H1 (cell line): ENCODE data around the gene BTNL3. TPM values are rescaled to one million over a fixed set of nuclear protein-coding genes. Genes with fewer than 3 reads are reported as not detected.

Experiments
- CTCF ChIA-PET: fragments of 300-600 bp; sonication (Branson Sonifier 250); formaldehyde crosslinking; loops from one replicate; lab custom pipeline; 2021; ENCODE audit not compliant: partially characterized antibody; lab: Charles Lee
- POLR2A ChIA-PET: fragments of 300-600 bp; sonication (Branson Sonifier 250); formaldehyde crosslinking; loops from one replicate; lab custom pipeline; 2021; ENCODE audit warnings: inconsistent platforms; ENCODE audit not compliant: partially characterized antibody; lab: Charles Lee
- DNase-seq, 2 experiments: peaks; one replicate each; pipeline versions ENCODE4 v3.0.0 to v3.0.0-alpha.2; 2010 to 2022; ENCODE audit warnings: low spot score in 2 of 2, low read depth in 1 of 2, mixed read lengths in 1 of 2
- FAIRE-seq: peaks from 2 replicates; lab custom pipeline; 2011; peaks lifted over from hg19 to GRCh38; lab: Jason Lieb, UNC
- H2AFZ ChIP-seq: 2 replicates; pipeline ENCODE4 v1.8.1; 2012; ENCODE audit warnings: low read length, inconsistent platforms
- H2AK5ac ChIP-seq: 2 replicates; pipeline ENCODE4 v1.6.1; 2013; ENCODE audit warnings: low read depth, low read length
- H2BK120ac ChIP-seq: replicated peaks from 2 replicates; pipeline ENCODE3; 2013; ENCODE audit warnings: low read depth, low read length, inconsistent platforms
- H2BK12ac ChIP-seq: 2 replicates; pipeline ENCODE4 v1.6.1; 2013; ENCODE audit warnings: low read depth, low read length
- H2BK15ac ChIP-seq: 2 replicates; pipeline ENCODE4 v1.6.1; 2013; ENCODE audit warnings: low read length
- H2BK20ac ChIP-seq: 2 replicates; pipeline ENCODE4 v1.6.1; 2013; ENCODE audit warnings: low read length
- H2BK5ac ChIP-seq: 2 replicates; pipeline ENCODE4 v1.6.1; 2013; ENCODE audit warnings: low read depth, low read length
- H3K14ac ChIP-seq: 2 replicates; pipeline ENCODE4 v1.6.1; 2013; ENCODE audit warnings: inconsistent platforms; ENCODE audit not compliant: insufficient read length
- H3K18ac ChIP-seq: 2 replicates; pipeline ENCODE4 v1.6.1; 2013; ENCODE audit warnings: low read length; ENCODE audit errors: extremely low read depth
- H3K23ac ChIP-seq: 2 replicates; pipeline ENCODE4 v1.6.1; 2013; ENCODE audit warnings: inconsistent platforms; ENCODE audit not compliant: insufficient read length
- H3K23me2 ChIP-seq: 2 replicates; pipeline ENCODE4 v1.6.1; 2013; ENCODE audit warnings: low read depth, low read length
- H3K27ac ChIP-seq: 2 replicates; pipeline ENCODE4 v1.6.1; 2011; ENCODE audit warnings: low read depth, low read length, inconsistent platforms
- H3K27me3 ChIP-seq, 4 experiments: replicated peaks in 1 of 4; 1 replicate in 1 of 4; 2 replicates in 3 of 4; pipeline versions ENCODE4 v1.6.1 to v1.8.1; 2011 to 2013; ENCODE audit warnings: low read length in 3 of 4, mild to moderate bottlenecking in 3 of 4, inconsistent platforms in 2 of 4, mixed read lengths in 2 of 4, moderate library complexity in 1 of 4; ENCODE audit not compliant: control insufficient read depth in 3 of 4, insufficient read depth in 3 of 4; ENCODE audit errors: extremely low read depth in 1 of 4
- H3K36me3 ChIP-seq, 4 experiments: 2 replicates each; pipeline versions ENCODE4 v1.6.1 to v1.8.1; 2011 to 2013; ENCODE audit warnings: mild to moderate bottlenecking in 4 of 4, low read length in 3 of 4, moderate library complexity in 2 of 4, control low read depth in 1 of 4, inconsistent platforms in 1 of 4; ENCODE audit not compliant: insufficient read depth in 4 of 4, control insufficient read depth in 2 of 4
- H3K4ac ChIP-seq: replicated peaks from 2 replicates; pipeline ENCODE3; 2013; ENCODE audit warnings: low read length, low read depth, mixed read lengths, inconsistent platforms; ENCODE audit not compliant: insufficient read length
- H3K4me1 ChIP-seq, 4 experiments: replicated peaks in 1 of 4; 1 replicate in 1 of 4; 2 replicates in 3 of 4; pipeline versions ENCODE4 v1.6.1 to v1.8.1; 2011 to 2013; ENCODE audit warnings: low read length in 3 of 4, inconsistent platforms in 2 of 4, mixed read lengths in 1 of 4; ENCODE audit not compliant: insufficient read depth in 4 of 4, control insufficient read depth in 3 of 4
- H3K4me2 ChIP-seq, 2 experiments: 2 replicates each; pipeline versions ENCODE4 v1.6.1 to v1.8.1; 2011 to 2013; ENCODE audit warnings: low read depth in 2 of 2, low read length in 2 of 2, control low read depth in 1 of 2, inconsistent platforms in 1 of 2, mild to moderate bottlenecking in 1 of 2; ENCODE audit not compliant: insufficient read depth in 1 of 2
- H3K4me3 ChIP-seq, 4 experiments: fragments of 200-600, 300-600 bp in 1 of 4; sonication (generic), shearing (Covaris generic), sonication (Bioruptor Twin) in 1 of 4; 2 replicates each; pipeline versions ENCODE4 v1.5.1 to v1.8.1; 2011 to 2016; ENCODE audit warnings: low read length in 4 of 4, low read depth in 3 of 4, control low read depth in 2 of 4, inconsistent platforms in 2 of 4, mild to moderate bottlenecking in 2 of 4, mixed read lengths in 1 of 4, moderate library complexity in 1 of 4; ENCODE audit not compliant: insufficient read depth in 2 of 4; ENCODE audit errors: extremely low read depth in 1 of 4
- H3K56ac ChIP-seq: replicated peaks from 2 replicates; pipeline ENCODE3; 2013; ENCODE audit warnings: low read depth, mild to moderate bottlenecking, mixed read lengths, low read length, inconsistent platforms; ENCODE audit not compliant: insufficient read length
- H3K79me1 ChIP-seq: 2 replicates; pipeline ENCODE4 v1.6.1; 2013; ENCODE audit warnings: low read depth, low read length, control low read depth
- H3K79me2 ChIP-seq, 2 experiments: 2 replicates each; pipeline versions ENCODE4 v1.6.1 to v1.8.1; 2012 to 2013; ENCODE audit warnings: low read length in 2 of 2, mild to moderate bottlenecking in 2 of 2, inconsistent platforms in 1 of 2; ENCODE audit not compliant: insufficient read depth in 2 of 2, control insufficient read depth in 1 of 2
- H3K9ac ChIP-seq, 4 experiments: replicated peaks in 1 of 4; 1 replicate in 1 of 4; 2 replicates in 3 of 4; pipeline versions ENCODE4 v1.6.1 to v1.8.1; 2011 to 2013; ENCODE audit warnings: low read depth in 3 of 4, low read length in 3 of 4, control low read depth in 2 of 4, mild to moderate bottlenecking in 2 of 4, moderate library complexity in 2 of 4, inconsistent platforms in 1 of 4; ENCODE audit errors: extremely low read depth in 1 of 4
- H3K9me3 ChIP-seq, 2 experiments: 2 replicates each; pipeline versions ENCODE4 v1.6.1 to v1.8.1; 2012 to 2013; ENCODE audit warnings: mild to moderate bottlenecking in 2 of 2, moderate library complexity in 2 of 2, control low read depth in 1 of 2, inconsistent platforms in 1 of 2, low read depth in 1 of 2, low read length in 1 of 2, mixed read lengths in 1 of 2; ENCODE audit not compliant: insufficient read depth in 2 of 2
- H4K20me1 ChIP-seq, 2 experiments: replicated peaks in 1 of 2; 2 replicates each; pipeline versions ENCODE3 to v1.8.1; 2011 to 2013; ENCODE audit warnings: inconsistent platforms in 2 of 2, low read length in 2 of 2, mild to moderate bottlenecking in 1 of 2; ENCODE audit not compliant: insufficient read depth in 2 of 2, control insufficient read depth in 1 of 2
- H4K5ac ChIP-seq: 2 replicates; pipeline ENCODE4 v1.6.1; 2013; ENCODE audit warnings: low read length, low read depth, mixed read lengths, inconsistent platforms; ENCODE audit not compliant: insufficient read length
- H4K8ac ChIP-seq: 2 replicates; pipeline ENCODE4 v1.8.0; 2013; ENCODE audit warnings: mild to moderate bottlenecking, moderate library complexity, low read length, inconsistent platforms; ENCODE audit not compliant: insufficient read depth; ENCODE audit errors: extremely low read depth
- H4K91ac ChIP-seq: replicated peaks from 2 replicates; pipeline ENCODE3; 2013; ENCODE audit warnings: low read length, mixed read lengths, inconsistent platforms; ENCODE audit not compliant: insufficient read length
- GTF2F1 ChIP-seq: IDR thresholded peaks from 2 replicates; pipeline ENCODE4 v1.6.1; 2012; ENCODE audit warnings: low read depth, low read length, improper control_type of control experiment, borderline replicate concordance
- HDAC6 ChIP-seq: IDR thresholded peaks from one replicate; pipeline ENCODE4 v1.7.1; 2012; ENCODE audit warnings: low read depth, mild to moderate bottlenecking, inconsistent platforms, low read length, moderate library complexity
- TAF1 ChIP-seq: IDR thresholded peaks from 2 replicates; pipeline ENCODE4 v1.6.1; 2011; ENCODE audit warnings: mild to moderate bottlenecking, low read depth, low read length
- WGBS, 2 experiments: shearing (Covaris generic) in 1 of 2; methylation state at CpG; one replicate each; pipeline versions ENCODE4 v1.1.6 to v1.1.7; 2013 to 2015; ENCODE audit warnings: low lambda C conversion rate in 2 of 2, mixed read lengths in 2 of 2, inconsistent platforms in 1 of 2, low coverage in 1 of 2, missing lambda C conversion rate in 1 of 2; ENCODE audit not compliant: insufficient replicate concordance in 2 of 2, insufficient coverage in 1 of 2, insufficient read length in 1 of 2; ENCODE audit errors: extremely low coverage in 1 of 2, missing lambda C conversion rate in 1 of 2; 5-methylcytosine and 5-hydroxymethylcytosine counted together
- polyA plus RNA-seq, 7 experiments: library from polyadenylated mRNA; depleted of rRNA in 3 of 7; stranded (reverse) in 5 of 7; unstranded in 2 of 7; fragments of >200 nt in 5 of 7; fragments of 200-250 nt in 2 of 7; gene quantifications; 1 replicate in 5 of 7; 2 replicates in 1 of 7; 4 replicates in 1 of 7; pipeline versions ENCODE4 v1.2.1 to v1.2.3, GENCODE V29; 2011 to 2013; ENCODE audit warnings: missing spikeins in 2 of 7, mixed read lengths in 2 of 7
- total RNA-seq: library from RNA; stranded (reverse); fragmentation: NEBNext Ultra II Directional; extraction: Animal tissue kit (Norgen Biotek cat#: 25700); gene quantifications from 2 replicates; pipeline ENCODE4 v1.2.1, GENCODE V29; 2021

Gene BTNL3
- total and polyA plus RNA-seq, 2 of the 8 experiments (the other 6 are each of a cell fraction or from before 2014, with no cell fraction given) = not detected

- no peak overlapping the region for H3K9ac ChIP-seq
- no peaks in the 10 kb centered on the region for H3K79me1 ChIP-seq
- no peak overlapping the region for H2BK15ac ChIP-seq
- H2BK12ac ChIP-seq = no peak overlapping the region
- no peak overlapping the region for H2AFZ ChIP-seq
- H3K4me2 ChIP-seq = no peak overlapping the region
- H3K18ac ChIP-seq = no peak overlapping the region
- H2BK120ac ChIP-seq = no peak overlapping the region
- H4K91ac ChIP-seq = no peak overlapping the region
- H2BK20ac ChIP-seq = no peak overlapping the region
- no peak overlapping the region for H4K8ac ChIP-seq
- no peaks in the 10 kb centered on the region for H4K20me1 ChIP-seq
- peaks cover 2% of the 10 kb centered on the region; the same call in 1 of the 2 replicates for H3K23me2 ChIP-seq
- no peaks in the 10 kb centered on the region; a peak in 1 of 7 replicates for H3K27me3 ChIP-seq
- no peak for FAIRE-seq
- peaks cover 0 to 13% (median 7%) of the 10 kb centered on the region in 4 experiments; a peak in 5 of 7 replicates for H3K4me1 ChIP-seq
- no peak overlapping the region for H3K4ac ChIP-seq
- no peaks in the 10 kb centered on the region for H3K36me3 ChIP-seq
- H3K23ac ChIP-seq = no peak overlapping the region
- H3K4me3 ChIP-seq = no peak overlapping the region
- 73% methylated on average over 6 of the region's 6 CpGs; no CpG with 5 or more reads in 1 of the 2 experiments for WGBS, 2 experiments
- H3K9me3 ChIP-seq = peaks cover 2 to 4% of the 10 kb centered on the region in 2 experiments; a peak in 2 of 4 replicates
- H3K27ac ChIP-seq = no peak overlapping the region
- H4K5ac ChIP-seq = no peak overlapping the region
- DNase-seq = no peak
- TF ChIP-seq GTF2F1 (no peak), HDAC6 (no peak), TAF1 (no peak)
- TF ChIP-seq, all 59 proteins: peak for 0
- Histone ChIP-seq H3K79me2 (no peaks in the 10 kb centered on the region), H2BK5ac (no peak overlapping the region), H3K14ac (no peak overlapping the region), H2AK5ac (no peak overlapping the region), H3K56ac (no peak overlapping the region)
- ChIA-PET CTCF (interaction anchor here (1.0 kb wide), 1 partner anchor 173 kb away, joined by 3 read pairs; no protein-coding TSS in a partner anchor), POLR2A (no interaction called here)
These were observed 52.4 kb downstream of the BTNL3 start for GRCh38 chr5:181041043-181041442.
